GM19351 (cell line): ENCODE data around the gene RFX8.
"Not testable (repeated sequence)": the region's sequence is repeated elsewhere in the genome, so short reads cannot be mapped to it uniquely, and the experiment has no call there.

Source experiments
- ATAC-seq: cut with Tn5 transposase; IDR thresholded peaks from one replicate; pipeline ENCODE4 v1.9.1; 2021; ENCODE audit warnings: mild to moderate bottlenecking, moderate library complexity; ENCODE audit not compliant: unreplicated experiment

RFX8 gene

GRCh38 chr2:101486994-101487393 is 12.1 kb upstream of the RFX8 start:
- no peak for ATAC-seq

- ATAC-seq, result no peak
Measured at GRCh38 chr2:101486258-101486701, 11.4 kb upstream of the RFX8 start.

GRCh38 chr2:101485856-101486255 is 10.9 kb upstream of the RFX8 start:
- no peak for ATAC-seq

GRCh38 chr2:101480764-101481163 is 5.9 kb upstream of the RFX8 start:
- no peak for ATAC-seq

- ATAC-seq, result no peak
Measured at GRCh38 chr2:101479810-101480209, 4.9 kb upstream of the RFX8 start.

GRCh38 chr2:101479328-101479727 is 4.4 kb upstream of the RFX8 start:
- ATAC-seq, result no peak

GRCh38 chr2:101478181-101479001 is 3.5 kb upstream of the RFX8 start:
- ATAC-seq, result no peak

- no peak for ATAC-seq
Measured at GRCh38 chr2:101477556-101477955, 2.6 kb upstream of the RFX8 start.

GRCh38 chr2:101476605-101477208 is 1.8 kb upstream of the RFX8 start:
- no peak for ATAC-seq

GRCh38 chr2:101473911-101474701 is 806 bp downstream of the RFX8 start:
- no peak for ATAC-seq

- no peak for ATAC-seq
Measured at GRCh38 chr2:101473591-101473910, 1.4 kb downstream of the RFX8 start.

GRCh38 chr2:101469863-101470262 is 5.0 kb downstream of the RFX8 start:
- ATAC-seq, result no peak

GRCh38 chr2:101467306-101467705 is 7.6 kb downstream of the RFX8 start:
- ATAC-seq, result no peak

GRCh38 chr2:101466426-101466825 is 8.5 kb downstream of the RFX8 start:
- no peak for ATAC-seq

GRCh38 chr2:101464841-101465240 is 10.1 kb downstream of the RFX8 start:
- ATAC-seq, result no peak

- ATAC-seq, result no peak
Measured at GRCh38 chr2:101463911-101464641, 10.8 kb downstream of the RFX8 start.

- ATAC-seq, result no peak
Measured at GRCh38 chr2:101463421-101463820, 11.5 kb downstream of the RFX8 start.

GRCh38 chr2:101461381-101461780 is 13.5 kb downstream of the RFX8 start:
- no peak for ATAC-seq

GRCh38 chr2:101454408-101454807 is 20.5 kb downstream of the RFX8 start:
- not testable (repeated sequence) for ATAC-seq

- ATAC-seq, result no peak
Measured at GRCh38 chr2:101450965-101451364, 23.9 kb downstream of the RFX8 start.

GRCh38 chr2:101446869-101447268 is 28.0 kb downstream of the RFX8 start:
- ATAC-seq, result no peak
